ENCODE measurements around the gene STAB2. TPM values are rescaled to one million over a fixed set of nuclear protein-coding genes. Genes with fewer than 3 reads are reported as not detected.

Gene STAB2
- total and polyA plus RNA-seq, 7 donors: under 0.01 to 0.66 (median 0.48) TPM; not detected in 1

DNA sequence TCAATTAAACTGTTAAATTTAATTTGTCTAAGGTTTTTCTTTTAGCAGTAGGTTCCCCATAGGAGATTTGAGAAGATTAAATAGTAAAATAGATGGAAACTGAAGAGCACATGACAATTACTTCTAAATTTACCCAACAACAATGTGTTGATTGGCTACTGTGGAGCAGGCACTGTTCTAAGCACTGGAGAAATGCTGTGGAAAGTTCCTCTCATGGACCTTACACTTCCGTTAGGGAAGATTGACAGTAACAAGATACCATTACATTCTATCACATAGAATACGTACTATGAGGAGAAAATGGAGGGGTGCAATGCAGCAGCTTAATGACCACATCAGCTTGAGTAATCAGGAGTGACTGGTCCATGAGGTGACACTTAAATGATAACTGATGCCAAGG is 8.1 kb upstream of the STAB2 start:
- DNase-seq: no peak
- intact Hi-C loops (cut with DNase I): no loop called here
- H3K27me3 ChIP-seq: no peaks in the 10 kb centered on the region
- TF ChIP-seq POLR2A (IDR thresholded peaks at IDR 0.05): no peak
- TF ChIP-seq, protein P1, sequence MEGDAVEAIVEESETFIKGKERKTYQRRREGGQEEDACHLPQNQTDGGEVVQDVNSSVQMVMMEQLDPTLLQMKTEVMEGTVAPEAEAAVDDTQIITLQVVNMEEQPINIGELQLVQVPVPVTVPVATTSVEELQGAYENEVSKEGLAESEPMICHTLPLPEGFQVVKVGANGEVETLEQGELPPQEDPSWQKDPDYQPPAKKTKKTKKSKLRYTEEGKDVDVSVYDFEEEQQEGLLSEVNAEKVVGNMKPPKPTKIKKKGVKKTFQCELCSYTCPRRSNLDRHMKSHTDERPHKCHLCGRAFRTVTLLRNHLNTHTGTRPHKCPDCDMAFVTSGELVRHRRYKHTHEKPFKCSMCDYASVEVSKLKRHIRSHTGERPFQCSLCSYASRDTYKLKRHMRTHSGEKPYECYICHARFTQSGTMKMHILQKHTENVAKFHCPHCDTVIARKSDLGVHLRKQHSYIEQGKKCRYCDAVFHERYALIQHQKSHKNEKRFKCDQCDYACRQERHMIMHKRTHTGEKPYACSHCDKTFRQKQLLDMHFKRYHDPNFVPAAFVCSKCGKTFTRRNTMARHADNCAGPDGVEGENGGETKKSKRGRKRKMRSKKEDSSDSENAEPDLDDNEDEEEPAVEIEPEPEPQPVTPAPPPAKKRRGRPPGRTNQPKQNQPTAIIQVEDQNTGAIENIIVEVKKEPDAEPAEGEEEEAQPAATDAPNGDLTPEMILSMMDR (IDR thresholded peaks at IDR 0.05): no peak
- no peak for TF ChIP-seq POLR2AphosphoS5 (IDR thresholded peaks at IDR 0.05)
- TF ChIP-seq EP300 (IDR thresholded peaks at IDR 0.05): no peak
- peaks cover 0 to 16% (median 3%) of the 10 kb centered on the region in 4 donors for H3K4me1 ChIP-seq
- H3K9me3 ChIP-seq: no peaks in the 10 kb centered on the region
- H3K4me3 ChIP-seq: no peak overlapping the region
- H3K27ac ChIP-seq: no peak overlapping the region
- 79 to 83% methylated on average over 2 of the region's 2 CpGs for WGBS, 2 donors
- no peaks in the 10 kb centered on the region for H3K36me3 ChIP-seq

DNA sequence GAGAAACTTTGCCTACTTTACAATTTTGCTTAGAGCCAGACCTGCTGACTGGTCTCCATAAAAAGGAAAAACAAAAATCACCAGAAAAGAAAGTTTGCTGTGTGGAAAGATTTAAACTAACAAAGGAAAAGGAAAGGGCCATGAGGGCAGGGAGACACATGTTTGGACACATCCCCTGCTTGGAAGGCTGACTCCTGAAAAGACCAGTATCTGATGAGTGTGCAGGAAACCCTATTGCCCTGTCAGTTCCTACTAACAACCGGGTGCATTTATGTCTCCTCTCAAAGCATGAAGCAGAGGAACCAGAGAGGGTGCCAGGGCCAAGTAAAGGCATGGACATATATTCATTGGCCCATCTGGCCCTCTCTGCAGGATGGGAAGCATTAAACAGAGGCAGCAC is 7.0 kb upstream of the STAB2 start:
- H3K4me1 ChIP-seq: peaks cover 0 to 14% (median 3%) of the 10 kb centered on the region in 4 donors
- no peak overlapping the region for H3K4me3 ChIP-seq
- H3K9me3 ChIP-seq: no peaks in the 10 kb centered on the region
- DNase-seq: no peak
- no peak for TF ChIP-seq POLR2AphosphoS5 (IDR thresholded peaks at IDR 0.05)
- TF ChIP-seq, protein P1 (IDR thresholded peaks at IDR 0.05): no peak
- WGBS, 2 donors: 37 to 62% methylated on average over 1 of the region's 1 CpG
- H3K36me3 ChIP-seq: no peaks in the 10 kb centered on the region
- no peaks in the 10 kb centered on the region for H3K27me3 ChIP-seq
- intact Hi-C loops (cut with DNase I): no loop called here
- H3K27ac ChIP-seq: no peak overlapping the region

DNA sequence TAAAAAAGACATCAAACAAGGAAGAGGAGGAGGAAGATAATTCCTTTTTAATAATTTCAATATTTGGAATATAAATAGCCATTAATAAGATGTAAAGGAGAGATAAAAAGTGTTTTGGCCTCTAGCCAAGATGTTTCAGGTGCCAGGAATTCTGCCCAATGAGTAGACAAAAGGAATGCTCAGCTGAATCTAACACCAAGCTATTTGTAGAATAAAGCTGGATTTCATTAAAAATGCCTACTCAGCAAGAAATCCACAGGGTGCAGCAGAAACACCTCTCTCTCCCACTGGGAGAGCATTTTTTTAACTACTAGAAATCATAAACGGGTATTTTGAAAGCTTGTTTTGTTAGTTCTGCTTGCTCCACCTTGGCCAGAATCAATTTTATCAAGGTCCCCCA is 4.1 kb upstream of the STAB2 start:
- intact Hi-C loops (cut with DNase I): no loop called here
- Histone ChIP-seq H3K4me1 (no peaks in the 10 kb centered on the region), H3K27ac (no peak overlapping the region), H3K4me3 (no peak overlapping the region), H3K36me3 (no peaks in the 10 kb centered on the region), H3K27me3 (no peaks in the 10 kb centered on the region), H3K9me3 (no peaks in the 10 kb centered on the region)
- WGBS, 2 donors: 36 to 73% methylated on average over 1 of the region's 1 CpG
- TF ChIP-seq POLR2A (IDR thresholded peaks at IDR 0.05): no peak
- DNase-seq: no peak

DNA sequence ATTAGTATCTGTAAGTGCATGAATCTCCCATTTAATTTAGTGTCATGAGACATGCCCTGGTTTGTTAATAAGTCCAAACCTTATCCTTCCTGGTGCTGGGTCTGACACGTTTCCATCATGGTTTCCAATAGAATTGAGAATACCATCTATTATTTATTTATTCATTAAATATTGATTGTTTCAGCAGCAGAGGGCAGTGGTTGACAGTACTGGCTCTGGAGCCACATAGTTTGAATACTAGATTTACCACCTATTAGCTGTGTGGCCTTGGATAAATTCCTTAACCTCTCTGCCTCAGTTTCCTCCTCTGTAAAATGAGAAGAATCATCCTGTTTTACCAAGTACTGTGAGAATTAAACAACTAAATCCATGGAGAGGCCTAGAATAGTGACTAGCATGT is 941 bp upstream of the STAB2 start:
- no peak overlapping the region for H3K4me3 ChIP-seq
- H3K4me1 ChIP-seq: no peaks in the 10 kb centered on the region
- H3K36me3 ChIP-seq: no peaks in the 10 kb centered on the region
- TF ChIP-seq POLR2A (IDR thresholded peaks at IDR 0.05): no peak
- TF ChIP-seq, protein P1 (IDR thresholded peaks at IDR 0.05): no peak
- no peak for TF ChIP-seq POLR2AphosphoS5 (IDR thresholded peaks at IDR 0.05)
- TF ChIP-seq EP300 (IDR thresholded peaks at IDR 0.05): no peak
- no peaks in the 10 kb centered on the region for H3K9me3 ChIP-seq
- intact Hi-C loops (cut with DNase I): no loop called here
- H3K27ac ChIP-seq: no peak overlapping the region
- no peaks in the 10 kb centered on the region for H3K27me3 ChIP-seq
- WGBS, 2 donors: 71 to 77% methylated on average over 1 of the region's 1 CpG
- no peak for DNase-seq

DNA sequence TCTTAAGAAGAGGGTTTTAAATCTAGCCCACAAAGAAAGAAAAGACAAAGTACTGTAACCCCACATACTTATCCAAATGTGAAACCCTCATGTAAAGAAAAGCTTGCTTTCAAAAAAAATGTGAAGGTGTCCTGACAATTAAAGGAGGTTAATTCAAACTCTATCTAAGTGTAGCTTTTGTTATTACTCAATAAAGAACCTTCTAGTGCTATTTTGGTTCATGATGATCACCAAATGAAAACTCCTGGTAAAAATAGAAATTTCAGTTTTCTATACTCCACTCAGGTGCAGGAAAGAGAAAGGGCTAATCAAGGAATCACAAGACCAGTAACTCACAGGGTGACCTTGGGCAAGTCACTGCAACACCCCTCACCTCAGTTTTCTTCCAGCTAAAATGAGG is 1.6 kb downstream of the STAB2 start:
- Histone ChIP-seq H3K27me3 (no peaks in the 10 kb centered on the region), H3K27ac (no peak overlapping the region), H3K36me3 (no peaks in the 10 kb centered on the region), H3K4me3 (no peak overlapping the region), H3K9me3 (no peaks in the 10 kb centered on the region), H3K4me1 (no peaks in the 10 kb centered on the region)
- no peak for TF ChIP-seq EP300 (IDR thresholded peaks at IDR 0.05)
- TF ChIP-seq, protein P1 (IDR thresholded peaks at IDR 0.05): no peak
- intact Hi-C loops (cut with DNase I): no loop called here
- no peak for DNase-seq

Data from sigmoid colon (tissue), 7 donors.